NCI-H82 treated with DMSO at 0.1 percent for 48 hours (cell line): ENCODE results near the gene SCN8A.

Experiments
- DNase-seq: peaks from one replicate; lab custom pipeline; 2025; ENCODE audit not compliant: unreplicated experiment; lab: John Stamatoyannopoulos, UW

SCN8A gene

DNA sequence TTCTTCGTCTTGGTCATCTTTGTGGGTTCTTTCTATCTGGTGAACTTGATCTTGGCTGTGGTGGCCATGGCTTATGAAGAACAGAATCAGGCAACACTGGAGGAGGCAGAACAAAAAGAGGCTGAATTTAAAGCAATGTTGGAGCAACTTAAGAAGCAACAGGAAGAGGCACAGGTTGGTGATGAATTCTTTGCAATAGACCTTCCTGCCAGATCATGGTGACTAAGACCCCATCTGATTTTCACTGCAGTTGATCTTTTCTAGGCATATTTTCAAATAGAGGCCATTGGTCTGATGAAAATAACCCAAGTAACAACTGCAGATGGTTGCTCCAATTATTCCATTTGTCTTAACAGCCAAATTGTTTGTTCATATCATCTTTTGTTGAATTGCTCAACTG lies 114.4 kb downstream of the SCN8A start:
- DNase-seq, result no peak

DNA sequence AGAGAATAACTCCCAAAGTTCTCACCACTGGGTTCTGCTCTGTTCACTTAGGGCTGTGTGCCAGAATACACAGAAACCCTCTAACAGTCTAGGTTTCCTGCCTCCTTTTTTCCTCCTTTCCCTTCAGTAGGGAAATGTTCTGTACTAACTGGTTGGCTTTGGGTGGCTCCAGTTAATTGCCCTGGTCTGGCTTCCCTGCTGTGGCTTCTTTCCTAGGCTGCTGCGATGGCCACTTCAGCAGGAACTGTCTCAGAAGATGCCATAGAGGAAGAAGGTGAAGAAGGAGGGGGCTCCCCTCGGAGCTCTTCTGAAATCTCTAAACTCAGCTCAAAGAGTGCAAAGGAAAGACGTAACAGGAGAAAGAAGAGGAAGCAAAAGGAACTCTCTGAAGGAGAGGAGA lies 115.2 kb downstream of the SCN8A start:
- no peak for DNase-seq

DNA sequence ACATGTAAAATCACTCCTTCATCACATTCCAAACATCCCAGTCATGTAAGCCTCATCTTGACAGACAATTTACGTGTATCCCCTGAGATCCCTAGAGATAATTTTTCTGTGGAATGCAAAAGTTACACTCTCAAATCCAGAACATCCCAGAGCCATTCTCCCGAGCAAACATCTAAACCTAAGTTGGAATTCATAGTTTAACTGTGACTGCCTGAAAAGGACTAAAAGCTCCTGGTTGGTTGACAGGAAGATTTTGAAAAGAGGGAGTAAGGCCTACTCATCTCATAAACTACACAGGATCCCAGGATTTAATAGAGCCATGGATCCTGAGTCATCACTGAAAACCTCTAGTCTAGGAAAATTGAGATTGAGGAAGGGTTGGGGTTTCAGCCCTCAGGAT lies 123.6 kb downstream of the SCN8A start:
- no peak for DNase-seq

DNA sequence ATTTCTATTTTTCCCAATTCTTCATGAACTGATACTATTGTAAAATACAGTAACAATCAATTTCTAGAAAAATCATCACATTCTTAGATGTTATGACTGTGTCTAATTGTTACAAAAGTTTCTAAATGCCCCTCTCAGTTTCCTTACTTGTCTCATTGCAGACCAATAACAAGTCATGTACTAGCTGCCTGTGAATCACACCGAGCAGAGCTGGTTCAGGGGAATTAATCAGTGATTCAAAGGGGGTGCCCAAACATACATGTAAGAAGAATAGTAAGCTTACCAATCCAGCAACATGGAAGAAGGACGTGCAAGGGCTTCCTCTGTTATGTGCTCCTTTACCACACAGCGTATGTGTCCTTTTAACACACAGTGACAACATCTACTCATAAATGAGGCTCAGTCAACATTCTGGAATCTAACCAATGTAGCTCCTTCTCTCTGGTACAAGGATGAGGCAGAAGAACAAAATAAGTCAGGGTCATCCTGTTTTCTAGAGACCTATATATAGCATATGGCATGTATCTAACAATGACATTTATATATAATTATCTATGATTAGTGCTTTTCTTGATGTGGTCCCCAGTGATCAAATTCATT lies 126.4 kb downstream of the SCN8A start:
- DNase-seq, result no peak

DNA sequence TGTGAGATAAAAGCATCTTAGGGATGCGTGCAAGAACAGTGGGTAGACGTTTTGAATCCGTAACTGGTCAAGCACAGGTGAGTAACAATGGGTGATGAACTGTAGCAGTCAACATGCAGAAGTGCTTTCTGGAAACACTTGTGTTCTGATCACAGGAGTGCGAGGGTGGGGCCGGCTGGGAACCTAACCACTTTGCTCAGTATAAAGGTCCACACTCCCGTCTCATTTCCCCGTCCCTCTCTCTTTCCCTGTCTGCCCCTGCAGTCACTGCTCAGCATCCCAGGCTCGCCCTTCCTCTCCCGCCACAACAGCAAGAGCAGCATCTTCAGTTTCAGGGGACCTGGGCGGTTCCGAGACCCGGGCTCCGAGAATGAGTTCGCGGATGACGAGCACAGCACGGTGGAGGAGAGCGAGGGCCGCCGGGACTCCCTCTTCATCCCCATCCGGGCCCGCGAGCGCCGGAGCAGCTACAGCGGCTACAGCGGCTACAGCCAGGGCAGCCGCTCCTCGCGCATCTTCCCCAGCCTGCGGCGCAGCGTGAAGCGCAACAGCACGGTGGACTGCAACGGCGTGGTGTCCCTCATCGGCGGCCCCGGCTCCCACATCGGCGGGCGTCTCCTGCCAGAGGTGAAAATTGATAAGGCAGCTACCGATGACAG lies 130.4 kb downstream of the SCN8A start:
- DNase-seq, result no peak

DNA sequence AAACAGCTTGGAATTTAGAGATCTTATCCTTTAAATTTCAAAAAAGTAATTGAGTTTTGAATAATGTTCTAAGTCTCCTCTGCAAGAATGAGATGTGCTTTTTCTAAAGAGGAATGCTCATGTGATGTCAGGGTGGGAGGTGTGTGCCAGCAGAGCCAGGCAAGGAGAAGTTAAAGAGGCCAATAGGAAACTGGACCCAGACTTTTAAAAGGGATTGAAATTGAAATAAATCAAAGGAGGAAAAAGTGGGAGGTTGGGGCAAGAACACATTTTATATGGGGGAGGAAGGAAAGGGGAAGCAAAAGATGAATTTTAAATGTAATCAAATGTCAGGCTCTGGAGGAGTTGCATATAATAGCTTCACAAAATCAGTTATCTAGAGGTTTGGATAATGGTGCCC lies 131.4 kb downstream of the SCN8A start:
- DNase-seq, result no peak

DNA sequence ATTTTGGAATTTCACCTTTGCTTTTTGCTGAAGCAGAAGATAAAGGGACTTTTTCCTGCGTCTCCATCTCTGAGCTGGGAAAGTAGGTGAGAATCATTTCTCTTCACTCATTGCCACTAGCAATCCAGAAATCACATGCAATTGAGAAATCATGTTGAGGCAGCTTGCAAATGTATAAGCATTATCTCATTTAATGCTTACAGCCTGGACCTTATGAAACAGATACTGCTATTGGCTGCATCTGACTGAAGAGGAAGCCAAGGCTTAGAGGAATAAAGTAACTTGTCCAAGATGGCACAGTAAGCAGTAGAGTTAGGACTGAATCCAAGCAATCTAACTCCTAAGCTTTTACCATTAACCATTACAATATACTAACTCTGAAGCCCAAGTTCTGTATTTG lies 135.1 kb downstream of the SCN8A start:
- DNase-seq, result no peak

DNA sequence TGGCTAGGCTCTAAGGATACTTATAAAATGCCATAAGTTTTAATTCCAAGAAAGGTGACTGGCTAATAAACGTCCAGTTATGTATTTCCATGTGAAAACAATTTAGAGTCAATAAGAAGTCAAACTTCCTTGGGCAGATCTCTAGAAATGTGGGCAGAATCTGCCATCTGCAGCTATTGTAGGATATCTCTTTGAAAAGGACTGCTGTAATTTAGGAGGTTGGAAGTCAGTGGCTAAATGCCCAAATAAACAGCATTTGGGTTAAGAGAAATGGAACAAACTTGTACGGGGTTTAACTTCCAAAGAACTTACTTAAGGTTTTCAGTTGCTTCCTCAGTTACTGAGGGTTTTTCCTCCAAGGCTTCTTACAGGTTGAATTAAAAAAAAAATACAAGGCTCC lies 135.9 kb downstream of the SCN8A start:
- no peak for DNase-seq

DNA sequence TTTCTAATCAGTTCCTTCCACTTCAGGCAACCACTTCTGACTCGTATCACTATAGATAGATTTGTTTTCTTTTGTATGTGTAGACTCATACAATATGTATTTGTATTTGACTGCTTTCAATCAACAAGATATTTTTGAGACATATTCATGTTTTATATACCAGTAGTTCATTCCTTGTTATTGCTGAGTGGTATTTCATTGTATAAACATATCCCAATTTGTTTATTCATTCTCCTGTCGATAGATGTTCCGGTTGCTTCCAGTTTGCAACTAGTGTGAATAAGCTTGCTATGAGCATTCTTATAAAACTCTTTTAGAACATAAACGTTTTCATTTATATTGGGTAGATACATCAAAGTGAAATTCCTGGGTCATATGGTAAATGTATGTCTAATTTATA lies 138.3 kb downstream of the SCN8A start:
- no peak for DNase-seq

DNA sequence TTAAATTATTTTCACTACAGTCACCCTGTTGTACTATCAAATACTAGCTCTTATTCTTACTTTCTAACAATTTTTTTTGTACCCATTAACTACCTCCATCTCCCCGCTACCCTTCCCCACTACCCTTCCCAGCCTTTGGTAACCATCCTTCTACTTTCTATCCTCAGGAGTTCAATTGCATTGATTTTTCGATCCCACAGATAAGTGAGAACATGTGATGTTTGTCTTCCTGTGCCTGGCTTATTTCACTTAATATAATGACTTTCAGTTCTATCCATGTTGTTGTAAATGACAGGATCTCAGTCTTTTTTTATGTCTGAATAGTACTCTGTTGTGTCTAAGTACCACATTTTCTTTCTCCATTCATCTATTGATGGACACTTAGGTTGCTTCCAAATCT lies 139.7 kb downstream of the SCN8A start:
- DNase-seq, result no peak

DNA sequence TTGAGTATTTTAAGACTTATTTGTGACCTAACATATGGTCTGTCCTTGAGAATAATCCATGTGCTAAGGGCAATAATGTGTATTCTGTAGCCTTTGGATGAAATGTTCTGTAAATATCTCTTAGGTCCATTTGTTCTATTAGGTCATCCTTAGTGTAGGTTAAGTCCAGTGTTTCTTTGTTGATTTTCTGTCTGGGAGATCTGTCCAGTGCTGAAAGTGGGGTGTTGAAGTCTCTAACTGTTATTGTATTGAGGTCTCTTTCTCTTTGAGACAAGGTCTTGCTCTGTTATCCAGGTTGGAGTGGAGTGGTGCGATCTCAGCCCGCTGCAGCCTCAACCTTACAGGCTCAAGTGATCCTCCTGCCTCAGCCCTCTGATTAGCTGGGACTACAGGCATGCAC lies 149.5 kb downstream of the SCN8A start:
- DNase-seq, result no peak

DNA sequence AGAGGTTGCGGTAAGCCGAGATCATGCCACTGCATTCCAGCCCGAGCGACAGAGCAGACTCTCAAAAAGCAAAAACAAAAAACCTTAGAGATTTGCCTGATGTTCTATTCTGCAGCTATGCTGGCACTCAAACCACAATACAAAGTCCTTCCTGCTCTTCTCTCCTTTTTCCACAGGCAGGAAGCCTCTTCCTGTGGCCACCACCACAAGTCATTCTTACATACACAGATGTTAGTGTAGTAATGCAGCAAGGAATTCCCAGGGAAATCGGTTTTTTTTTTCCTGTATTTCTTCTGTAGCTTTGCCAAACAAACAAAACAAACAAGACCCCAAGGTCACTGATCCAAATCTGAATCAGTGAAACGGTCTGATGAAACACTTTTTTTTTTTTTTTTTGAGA lies 153.2 kb downstream of the SCN8A start:
- DNase-seq, result no peak

DNA sequence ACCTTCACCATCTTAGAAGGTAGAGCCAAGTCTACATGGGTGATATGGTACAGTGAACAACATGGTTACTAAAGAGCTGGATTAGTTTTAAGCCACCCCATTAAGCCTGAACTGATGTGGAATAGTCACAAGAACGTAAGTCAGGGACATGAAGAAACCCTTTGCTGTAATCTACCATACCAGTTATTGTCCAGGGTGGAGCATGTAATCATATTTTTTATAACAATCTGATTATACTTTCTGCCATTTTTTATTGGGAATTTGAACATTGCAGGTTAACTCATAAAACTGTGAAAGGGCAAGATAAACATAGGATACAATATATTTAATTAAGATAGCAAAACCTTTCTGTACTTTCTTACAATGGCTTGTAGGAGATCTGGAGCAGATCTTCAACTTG lies 153.9 kb downstream of the SCN8A start:
- DNase-seq, result no peak

DNA sequence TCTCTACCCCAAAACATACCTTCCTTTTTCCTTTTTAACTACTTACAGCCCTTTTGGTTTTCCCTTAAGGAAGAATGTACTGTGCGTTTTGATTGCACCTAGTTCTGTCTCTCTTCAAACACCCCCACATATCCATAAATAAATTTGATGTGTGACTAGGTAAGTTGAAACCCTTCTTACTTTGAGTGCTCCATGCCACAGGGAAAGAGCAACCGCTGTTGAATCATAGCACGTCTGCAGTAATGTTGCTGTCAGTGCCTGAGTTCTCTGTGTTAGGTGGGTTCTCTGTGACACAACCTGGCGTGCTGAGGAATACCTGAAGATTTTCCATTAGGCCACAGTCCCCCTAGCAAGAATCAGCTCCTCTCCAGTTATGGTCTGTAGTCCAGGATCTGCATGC lies 155.4 kb downstream of the SCN8A start:
- DNase-seq, result no peak

DNA sequence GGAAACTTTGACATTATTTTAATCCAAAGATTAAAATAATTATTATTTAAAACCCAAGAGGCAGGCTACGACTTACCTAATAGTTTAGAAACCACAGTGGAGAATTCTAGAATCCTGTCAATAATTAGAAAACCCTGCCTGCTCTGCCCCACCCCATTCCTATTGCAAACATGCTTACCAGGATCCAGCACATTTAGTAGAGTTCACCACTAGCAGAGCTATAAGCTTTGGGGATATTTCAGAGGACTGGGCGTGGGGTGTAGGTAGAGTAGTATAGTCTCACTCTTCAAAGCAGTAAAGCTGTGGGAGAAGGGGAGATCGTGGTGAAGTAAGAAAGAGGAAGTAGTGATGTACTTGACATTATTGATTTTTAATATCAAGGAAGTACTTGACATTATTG lies 157.2 kb downstream of the SCN8A start:
- no peak for DNase-seq

DNA sequence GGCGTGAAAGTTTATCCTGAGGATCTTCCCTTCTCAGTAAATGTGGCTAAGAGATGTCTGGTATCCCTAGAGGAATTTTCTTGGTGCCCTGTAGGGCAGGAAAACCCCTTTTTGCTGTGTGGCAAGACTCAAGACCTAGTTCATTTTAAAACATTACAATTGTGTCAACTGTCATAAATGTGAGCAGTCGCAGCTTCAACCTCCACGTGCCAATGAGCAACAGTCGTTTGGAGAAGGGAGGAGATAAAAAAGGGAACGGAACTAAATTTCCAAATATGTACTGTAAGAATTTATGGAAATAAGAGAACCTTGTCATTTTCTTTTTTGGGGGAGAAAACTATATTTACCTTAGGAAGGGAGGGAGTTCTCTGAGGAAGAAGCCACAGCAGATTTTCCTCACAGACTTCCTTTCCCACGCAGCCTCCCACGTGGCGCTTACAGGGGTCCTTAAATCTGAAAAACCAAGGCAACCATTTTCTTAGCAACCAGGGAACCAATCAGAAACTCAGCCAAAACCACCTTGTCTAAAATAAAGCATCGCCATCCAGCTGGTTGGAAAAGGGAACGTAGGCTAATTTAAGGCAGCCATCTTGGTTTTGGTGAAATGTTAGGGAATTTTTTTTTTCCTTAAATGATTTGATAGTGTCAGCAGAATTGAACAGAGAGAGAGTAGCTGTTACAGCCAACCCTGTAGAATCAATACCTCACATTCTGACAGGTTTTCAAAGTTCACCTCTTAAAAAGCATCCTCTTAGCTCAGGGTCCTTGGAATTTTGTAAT lies 158.4 kb downstream of the SCN8A start:
- no peak for DNase-seq

DNA sequence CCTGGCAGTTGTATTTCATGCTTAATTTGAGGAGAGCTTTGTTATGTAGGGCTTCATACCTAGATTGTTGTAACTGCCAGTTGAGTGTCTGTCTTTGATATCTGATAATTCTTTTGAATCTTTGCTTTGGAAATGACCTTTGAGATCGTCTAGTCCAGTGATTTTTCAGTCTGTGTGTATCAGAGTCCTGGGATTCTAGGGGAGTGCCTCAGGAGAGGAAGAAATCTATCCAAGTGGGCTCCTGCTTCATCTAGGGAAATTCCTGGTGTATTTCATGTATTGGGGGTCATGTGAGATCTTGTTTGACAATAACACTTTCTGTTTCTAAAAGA lies 158.9 kb downstream of the SCN8A start:
- no peak for DNase-seq

DNA sequence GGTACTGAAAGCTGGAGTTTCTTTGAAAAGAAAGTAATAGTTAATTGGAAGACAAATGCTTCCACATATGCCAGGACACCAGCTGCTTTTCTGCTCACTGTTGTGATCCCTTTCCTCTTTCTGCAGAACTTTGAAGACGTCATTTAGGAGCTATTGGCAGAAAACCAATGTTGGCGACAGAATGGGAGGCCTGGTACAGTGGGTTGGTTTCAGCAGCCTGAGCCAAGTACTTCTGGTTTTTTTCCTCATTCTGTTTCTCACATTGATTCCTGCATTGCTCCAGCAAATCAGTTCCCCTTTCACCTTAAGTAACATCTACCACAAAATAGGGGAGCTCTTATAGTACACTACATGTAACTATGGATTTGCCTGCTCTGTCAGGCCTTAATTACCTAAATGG lies 160.6 kb downstream of the SCN8A start:
- no peak for DNase-seq

DNA sequence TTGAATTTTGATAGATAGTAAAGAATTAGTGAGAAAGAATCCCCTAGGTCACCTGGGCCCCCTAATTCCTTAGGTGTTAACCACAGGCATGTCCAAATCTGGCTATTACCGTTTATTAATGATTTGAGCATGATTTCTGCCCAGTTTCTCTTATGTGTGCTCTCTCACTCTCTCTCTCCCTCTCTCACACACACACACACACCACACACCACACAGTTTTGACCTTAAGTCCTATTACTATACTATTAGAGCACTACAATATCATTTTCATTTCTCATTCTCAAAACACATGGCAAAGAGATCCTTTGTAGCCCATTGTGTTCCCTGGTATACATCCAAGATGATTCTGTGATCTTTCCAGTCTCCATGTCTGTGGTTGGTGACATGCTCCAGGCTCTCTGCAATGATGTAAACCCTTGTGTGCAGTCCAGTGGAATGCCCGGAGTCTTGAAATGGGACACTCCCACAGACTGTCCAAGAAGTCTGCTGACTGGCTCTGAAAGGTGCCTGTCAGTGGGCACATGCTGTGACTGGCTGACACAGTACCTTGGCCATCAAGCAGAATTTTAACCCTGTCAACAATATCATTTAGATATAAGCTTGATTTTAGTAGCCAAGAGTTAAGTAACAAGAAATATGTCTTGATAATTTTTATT lies 161.3 kb downstream of the SCN8A start:
- DNase-seq, result no peak

DNA sequence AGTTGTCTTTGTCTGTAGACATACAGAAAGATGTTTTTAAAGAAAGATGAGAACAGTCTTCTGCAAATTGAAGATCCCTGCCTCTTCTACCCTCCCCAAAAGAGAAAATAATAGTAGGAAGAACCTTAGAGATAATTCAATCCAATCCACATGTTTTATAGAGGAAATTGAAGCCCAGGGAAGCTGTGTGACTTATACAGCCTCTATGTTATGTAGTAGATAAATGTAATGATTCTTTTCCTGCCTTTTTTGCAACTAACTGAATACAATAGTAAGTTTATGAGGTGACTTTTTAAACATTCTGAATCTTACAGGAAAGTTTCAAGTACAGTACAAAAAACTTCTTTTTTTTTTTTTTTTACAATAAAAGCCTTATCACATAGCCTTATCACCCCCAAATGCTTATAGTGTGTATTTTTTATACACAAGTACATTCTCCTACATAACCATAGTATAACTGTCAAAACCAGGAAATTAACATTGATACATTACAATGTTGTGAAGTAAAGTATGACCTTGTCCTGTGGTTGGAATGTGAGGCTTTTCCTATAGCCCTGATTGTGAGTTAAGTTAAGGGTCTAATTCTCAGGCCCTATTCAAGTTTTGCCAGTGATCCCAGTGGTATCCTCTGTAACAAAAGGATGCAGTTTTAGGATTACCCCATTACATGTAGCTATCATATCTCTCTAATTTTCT lies 163.1 kb downstream of the SCN8A start:
- no peak for DNase-seq

DNA sequence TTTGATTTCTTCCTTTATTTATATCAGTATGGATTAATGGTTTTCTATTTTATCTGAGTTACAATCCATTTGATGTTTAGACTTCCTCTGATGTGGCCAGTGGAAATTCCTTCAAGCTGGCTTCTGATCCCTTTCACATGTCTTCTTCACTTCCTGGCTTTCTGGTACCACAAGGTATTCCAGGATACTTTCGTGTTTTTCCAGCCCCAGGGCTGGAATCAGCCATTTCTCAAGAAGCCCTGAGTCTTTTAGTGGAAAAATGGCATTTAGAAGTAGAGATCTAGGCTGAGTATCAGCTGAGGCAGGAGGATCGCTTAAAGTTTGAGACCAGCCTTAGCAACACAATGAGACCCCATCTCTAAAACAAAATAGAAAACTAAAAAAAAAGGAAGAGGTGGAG lies 164.2 kb downstream of the SCN8A start:
- DNase-seq, result no peak

DNA sequence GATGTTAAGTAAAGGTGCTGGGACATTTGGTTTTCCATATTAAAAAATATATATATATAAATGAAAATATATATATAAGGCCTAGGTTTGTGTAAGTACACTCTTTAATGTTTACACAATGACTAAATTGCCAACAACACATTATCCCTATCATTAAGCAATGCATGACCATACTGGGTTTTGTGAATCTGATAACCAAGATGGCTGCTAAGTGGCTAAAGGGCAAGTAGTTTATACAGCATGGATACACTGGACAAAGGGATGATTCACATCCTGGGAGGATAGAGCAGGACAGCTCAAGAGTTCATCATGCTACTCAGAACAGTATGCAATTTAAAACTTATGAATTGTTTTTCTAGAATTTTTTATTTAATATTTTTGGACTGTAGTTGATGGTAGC lies 168.1 kb downstream of the SCN8A start:
- DNase-seq, result no peak
